Measurements from ENCODE around the gene RNF2. TPM values are rescaled to one million over a fixed set of nuclear protein-coding genes. Genes with fewer than 3 reads are reported as not detected.
"Not testable (repeated sequence)": the region's sequence is repeated elsewhere in the genome, so short reads cannot be mapped to it uniquely, and the experiment has no call there.

RNF2 gene
- total RNA-seq (2021): 18.3 and 26.2 TPM in 2 replicates
- Bru-seq, nascent RNA: percentile 79 among the genes with signal in this experiment
- BruChase-seq, experiment 1, labeled RNA remaining after a 2-hour chase: percentile 72 among the genes with signal in this experiment
- BruChase-seq, experiment 2, labeled RNA remaining after a 6-hour chase: percentile 76 among the genes with signal in this experiment
- long read RNA-seq, transcript RNF2-202 (7 exons, 3,606 nt): major isoform, 26 of 29 reads
- long read RNA-seq, partial matches to known transcripts: 2 of 29 reads
- long read RNA-seq, other reads (novel, unspliced or antisense): 0 of 29 reads

GRCh38 chr1:185044981-185045813, at the start of gene RNF2:
Gene RNF2 (plus strand): TSS chr1:185045558. CDS start chr1:185087554, 41,996 bp downstream.
- peaks cover 33% of the 10 kb centered on the region; the same call in 1 of the 2 replicates for H3F3A ChIP-seq (ENCODE audit: insufficient read depth, low read depth)
- intact Hi-C loops (cut with micrococcal nuclease; ENCODE audit: unreplicated experiment): no loop called here
- peak within 1 kb of the TSS; percentile 95 for H2AFZ ChIP-seq
- TF ChIP-seq EZH2 (IDR thresholded peaks at IDR 0.05; ENCODE audit: low read depth) (no peak), CTCF (conservative IDR thresholded peaks at IDR 0.05) (no peak)
- no peaks in the 10 kb centered on the region for H3K36me3 ChIP-seq (ENCODE audit: low read depth)
- peak within 1 kb of the TSS; percentile 71 for H3K4me3 ChIP-seq
- H3K27me3 ChIP-seq (ENCODE audit: insufficient read depth, low read depth): no peaks in the 10 kb centered on the region
- H4K20me1 ChIP-seq (ENCODE audit: insufficient read depth): peaks cover 29% of the 10 kb centered on the region
- no TSS peak for BruUV-seq (replicated peaks)
- peak within 1 kb of the TSS; percentile 63 for H3K27ac ChIP-seq
- peaks cover 42% of the 10 kb centered on the region for H3K79me2 ChIP-seq (ENCODE audit: low read depth)
- peak; percentile 57 to 72 for DNase-seq
- peaks cover 18% of the 10 kb centered on the region for H3K4me1 ChIP-seq (replicated peaks; ENCODE audit: insufficient read depth)
- ChIA-PET CTCF (interaction anchor here (0.6 to 0.8 kb wide), 4 partner anchors 28 to 310 kb away, joined by 3 to 15 read pairs (median 9); no protein-coding TSS in a partner anchor), POLR2A (ENCODE audit: unreplicated experiment) (interaction anchor here (0.6 to 0.7 kb wide), 4 partner anchors 32 to 1785 kb away, joined by 3 to 20 read pairs (median 8); no protein-coding TSS in a partner anchor)
- H3K9me2 ChIP-seq (ENCODE audit: insufficient read depth): no peaks in the 10 kb centered on the region
- peak within 1 kb of the TSS; percentile 94 for H3K4me2 ChIP-seq
- no peaks in the 10 kb centered on the region for H3K9me3 ChIP-seq (ENCODE audit: insufficient read depth, low read depth)

GRCh38 chr1:184999974-185000373, 45.4 kb upstream of the RNF2 start:
- POLR2A ChIA-PET (ENCODE audit: unreplicated experiment); H3K79me2 ChIP-seq (ENCODE audit: low read depth); H3F3A ChIP-seq (ENCODE audit: insufficient read depth, low read depth); H4K20me1 ChIP-seq (ENCODE audit: insufficient read depth); H3K27me3 ChIP-seq (ENCODE audit: insufficient read depth, low read depth); H3K4me3 ChIP-seq; BruUV-seq (replicated peaks); CTCF ChIA-PET; H2AFZ ChIP-seq; H3K4me1 ChIP-seq (replicated peaks; ENCODE audit: insufficient read depth); DNase-seq; H3K27ac ChIP-seq; H3K9me2 ChIP-seq (ENCODE audit: insufficient read depth); intact Hi-C loops (cut with micrococcal nuclease; ENCODE audit: unreplicated experiment); H3K36me3 ChIP-seq (ENCODE audit: low read depth); H3K4me2 ChIP-seq; H3K9me3 ChIP-seq (ENCODE audit: insufficient read depth, low read depth): not testable (repeated sequence)

- H3K9me3 ChIP-seq (ENCODE audit: insufficient read depth, low read depth); H4K20me1 ChIP-seq (ENCODE audit: insufficient read depth); H3K36me3 ChIP-seq (ENCODE audit: low read depth); H3K27me3 ChIP-seq (ENCODE audit: insufficient read depth, low read depth); intact Hi-C loops (cut with micrococcal nuclease; ENCODE audit: unreplicated experiment); POLR2A ChIA-PET (ENCODE audit: unreplicated experiment); H3K4me1 ChIP-seq (replicated peaks; ENCODE audit: insufficient read depth); H2AFZ ChIP-seq; H3K79me2 ChIP-seq (ENCODE audit: low read depth); CTCF ChIA-PET; H3K4me2 ChIP-seq; H3K9me2 ChIP-seq (ENCODE audit: insufficient read depth); H3F3A ChIP-seq (ENCODE audit: insufficient read depth, low read depth); H3K27ac ChIP-seq; DNase-seq; BruUV-seq (replicated peaks); H3K4me3 ChIP-seq: not testable (repeated sequence)
Measured at GRCh38 chr1:185001312-185001880, 44.0 kb upstream of the RNF2 start.

- H3K27ac ChIP-seq: no peak overlapping the region
- no peaks in the 10 kb centered on the region for H3K36me3 ChIP-seq (ENCODE audit: low read depth)
- H3F3A ChIP-seq (ENCODE audit: insufficient read depth, low read depth): no peaks in the 10 kb centered on the region
- H2AFZ ChIP-seq: no peak overlapping the region
- no peak overlapping the region for H3K4me3 ChIP-seq
- no peak overlapping the region for H3K4me2 ChIP-seq
- CTCF ChIA-PET: no interaction called here
- H3K9me2 ChIP-seq (ENCODE audit: insufficient read depth): no peaks in the 10 kb centered on the region
- TF ChIP-seq EZH2 (IDR thresholded peaks at IDR 0.05; ENCODE audit: low read depth): no peak
- no peak for TF ChIP-seq CTCF (conservative IDR thresholded peaks at IDR 0.05)
- no peaks in the 10 kb centered on the region; the same call in 1 of the 2 replicates for H3K9me3 ChIP-seq (ENCODE audit: insufficient read depth, low read depth)
- POLR2A ChIA-PET (ENCODE audit: unreplicated experiment): no interaction called here
- no peaks in the 10 kb centered on the region for H3K27me3 ChIP-seq (ENCODE audit: insufficient read depth, low read depth)
- intact Hi-C loops (cut with micrococcal nuclease; ENCODE audit: unreplicated experiment): no loop called here
- H3K4me1 ChIP-seq (replicated peaks; ENCODE audit: insufficient read depth): no peaks in the 10 kb centered on the region; the same call in 1 of the 2 replicates
- BruUV-seq (replicated peaks): no TSS peak
- no peaks in the 10 kb centered on the region for H4K20me1 ChIP-seq (ENCODE audit: insufficient read depth)
- H3K79me2 ChIP-seq (ENCODE audit: low read depth): no peaks in the 10 kb centered on the region
- no peak for DNase-seq
Measured at GRCh38 chr1:185008838-185009237, 36.5 kb upstream of the RNF2 start.
